GM12801 (cell line): ENCODE measurements around the gene MAGI1.

ENCODE experiments used
- TF ChIP-seq, protein P1 (sequence below): IDR thresholded peaks from one replicate; pipeline ENCODE4 v1.5.1; 2011; ENCODE audit warnings: control low read depth; ENCODE audit not compliant: insufficient read length; ENCODE audit errors: extremely low read depth

MAGI1 gene

DNA sequence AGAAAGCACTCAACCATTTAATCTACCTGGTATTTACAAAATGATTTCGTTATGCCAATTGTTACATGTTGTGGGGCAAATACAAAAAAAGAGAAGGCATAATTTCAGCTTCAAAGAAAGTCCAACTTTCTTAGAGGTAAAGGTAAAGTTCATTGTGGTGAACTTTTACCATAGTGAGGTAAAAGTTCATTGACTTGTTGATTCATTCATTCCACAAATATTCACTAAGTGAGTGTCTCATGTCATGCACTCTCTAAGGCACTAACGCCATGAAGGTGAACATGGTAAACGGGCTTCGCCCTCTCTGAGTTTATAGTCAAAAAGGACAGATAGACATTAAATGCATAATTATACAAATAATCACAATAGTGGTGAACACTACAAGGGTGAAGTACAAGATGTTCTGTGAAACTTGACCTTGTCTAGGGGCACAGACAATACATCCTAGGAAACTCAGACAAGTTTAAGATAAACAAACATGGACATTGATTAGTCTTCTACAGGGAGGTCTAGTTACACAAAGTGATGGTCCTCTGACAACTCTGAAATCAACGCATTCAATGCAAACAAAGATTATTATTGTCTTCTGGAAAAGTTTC lies 378.6 kb downstream of the MAGI1 start:
- TF ChIP-seq, protein P1, sequence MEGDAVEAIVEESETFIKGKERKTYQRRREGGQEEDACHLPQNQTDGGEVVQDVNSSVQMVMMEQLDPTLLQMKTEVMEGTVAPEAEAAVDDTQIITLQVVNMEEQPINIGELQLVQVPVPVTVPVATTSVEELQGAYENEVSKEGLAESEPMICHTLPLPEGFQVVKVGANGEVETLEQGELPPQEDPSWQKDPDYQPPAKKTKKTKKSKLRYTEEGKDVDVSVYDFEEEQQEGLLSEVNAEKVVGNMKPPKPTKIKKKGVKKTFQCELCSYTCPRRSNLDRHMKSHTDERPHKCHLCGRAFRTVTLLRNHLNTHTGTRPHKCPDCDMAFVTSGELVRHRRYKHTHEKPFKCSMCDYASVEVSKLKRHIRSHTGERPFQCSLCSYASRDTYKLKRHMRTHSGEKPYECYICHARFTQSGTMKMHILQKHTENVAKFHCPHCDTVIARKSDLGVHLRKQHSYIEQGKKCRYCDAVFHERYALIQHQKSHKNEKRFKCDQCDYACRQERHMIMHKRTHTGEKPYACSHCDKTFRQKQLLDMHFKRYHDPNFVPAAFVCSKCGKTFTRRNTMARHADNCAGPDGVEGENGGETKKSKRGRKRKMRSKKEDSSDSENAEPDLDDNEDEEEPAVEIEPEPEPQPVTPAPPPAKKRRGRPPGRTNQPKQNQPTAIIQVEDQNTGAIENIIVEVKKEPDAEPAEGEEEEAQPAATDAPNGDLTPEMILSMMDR = no peak

- TF ChIP-seq, protein P1 = no peak
Observed at GRCh38 chr3:65659396-65659795, 379.3 kb downstream of the MAGI1 start.

DNA sequence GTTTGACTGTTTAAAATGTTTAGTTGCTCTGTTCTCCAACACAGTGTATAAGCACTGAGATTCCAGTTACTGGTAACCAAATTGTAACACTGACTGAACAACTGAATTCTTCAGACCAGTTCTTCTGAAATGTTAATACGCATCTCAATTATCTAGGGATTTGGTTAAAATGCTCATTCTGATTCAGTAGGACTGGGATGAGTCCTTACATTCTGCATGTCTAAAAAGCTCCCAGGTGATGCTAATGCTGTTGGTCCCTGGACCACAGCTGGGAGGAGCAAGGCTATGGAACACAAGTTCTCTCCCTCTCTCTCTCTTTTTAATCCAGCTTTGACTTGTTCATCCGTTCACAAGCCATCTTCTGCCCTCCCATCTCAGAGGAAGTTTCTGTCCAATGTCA lies 380.3 kb downstream of the MAGI1 start:
- TF ChIP-seq, protein P1 = no peak

DNA sequence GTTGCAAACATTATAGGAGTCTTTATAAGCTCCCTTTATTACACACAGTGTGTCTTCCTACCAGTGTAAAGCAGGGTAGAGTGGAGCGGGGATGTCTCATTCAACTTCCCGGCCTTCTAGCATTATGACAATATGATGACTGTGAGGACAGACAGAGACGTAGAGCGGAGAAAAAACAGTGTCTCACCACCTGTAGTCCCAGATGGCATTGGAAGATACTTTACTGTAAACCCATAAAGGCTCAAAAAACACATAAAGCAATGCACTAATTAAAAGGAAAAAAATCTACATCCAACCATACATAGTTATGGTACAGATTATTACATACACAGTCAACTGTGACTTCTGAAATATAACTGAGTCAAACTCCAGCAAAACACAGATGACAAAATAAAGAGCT lies 383.7 kb downstream of the MAGI1 start:
- TF ChIP-seq, protein P1 = no peak

DNA sequence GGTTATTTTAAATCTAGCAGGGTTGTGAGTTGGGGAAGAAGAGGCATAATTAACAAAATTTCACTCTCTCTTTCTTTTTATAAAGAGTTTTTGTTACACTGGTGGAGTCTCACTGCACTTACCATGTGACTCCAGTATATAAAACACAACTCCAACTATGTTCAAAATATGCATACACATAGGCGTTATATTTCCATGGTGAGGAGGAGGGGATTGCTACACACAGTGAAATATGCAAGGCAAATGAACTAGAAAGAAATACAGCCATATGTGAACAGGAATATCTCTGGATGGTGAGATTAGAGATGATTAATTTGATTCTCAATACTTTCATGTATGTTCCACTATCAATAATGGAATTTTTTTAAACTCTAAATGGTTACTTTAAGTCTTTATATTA lies 385.0 kb downstream of the MAGI1 start:
- TF ChIP-seq, protein P1 = no peak

GRCh38 chr3:65650247-65650646 lies 388.5 kb downstream of the MAGI1 start:
- TF ChIP-seq, protein P1 = no peak

DNA sequence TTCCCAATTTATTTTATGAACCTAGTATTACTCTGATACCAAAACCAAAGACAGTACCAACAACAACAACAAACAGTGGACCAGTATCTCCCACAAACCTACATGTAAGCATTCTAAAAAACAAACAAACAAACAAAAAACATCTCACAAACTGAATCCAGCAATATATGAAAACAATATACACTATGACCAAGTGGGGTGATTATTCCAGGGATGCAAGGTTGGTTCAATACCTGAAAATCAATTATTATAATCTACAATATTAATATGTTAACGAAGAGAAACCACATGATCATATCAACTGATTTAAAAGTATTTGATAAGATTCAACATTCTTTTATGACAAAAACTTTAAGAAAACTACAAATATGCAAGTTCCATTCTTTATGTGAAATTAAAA lies 391.3 kb downstream of the MAGI1 start:
- TF ChIP-seq, protein P1 = no peak
